Measurements from ENCODE around the gene TMEM63B. TPM values are rescaled to one million over a fixed set of nuclear protein-coding genes. Genes with fewer than 3 reads are reported as not detected.

The TMEM63B gene
- total RNA-seq, 4 donors from 2014 or later: 21.6 to 41.7 (median 29.3) TPM

GRCh38 chr6:44152533-44152932 is 25.2 kb downstream of the TMEM63B start:
- intact Hi-C loops (cut with DNase I): loop anchor here (10.0 kb wide), 1 partner anchor 182 kb away; no protein-coding TSS in a partner anchor

DNA sequence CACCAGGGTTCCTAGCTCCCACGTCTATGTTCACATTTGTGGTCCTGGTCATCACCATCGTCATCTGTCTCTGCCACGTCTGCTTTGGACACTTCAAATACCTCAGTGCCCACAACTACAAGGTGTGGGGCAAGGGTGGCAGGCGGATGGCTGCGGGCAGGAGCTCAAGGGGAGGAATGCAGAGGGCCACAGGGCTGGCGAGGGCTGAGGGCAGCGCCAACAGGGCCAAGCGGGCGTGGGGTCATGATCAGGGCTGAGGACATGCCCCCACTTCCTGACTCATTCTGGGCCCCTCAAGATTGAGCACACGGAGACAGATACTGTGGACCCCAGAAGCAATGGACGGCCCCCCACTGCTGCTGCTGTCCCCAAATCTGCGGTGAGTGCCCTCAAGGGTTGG is 26.7 kb downstream of the TMEM63B start:
- H3K27ac ChIP-seq: no peak overlapping the region
- H3K36me3 ChIP-seq: peaks cover 0 to 9% of the 10 kb centered on the region in 2 donors
- intact Hi-C loops (cut with DNase I): loop anchor here (2.0 to 10.0 kb wide), 2 partner anchors 57 to 181 kb away; no protein-coding TSS in a partner anchor
- H3K4me1 ChIP-seq: peaks cover 0 to 4% of the 10 kb centered on the region in 2 donors
- no peak overlapping the region for H3K4me3 ChIP-seq (replicated peaks in 1 of 3)
- WGBS, 2 donors: 92 to 97% methylated on average over 12 of the region's 12 CpGs
- no peak for DNase-seq
- TF ChIP-seq POLR2A (IDR thresholded peaks at IDR 0.05): no peak
- TF ChIP-seq, protein P1, sequence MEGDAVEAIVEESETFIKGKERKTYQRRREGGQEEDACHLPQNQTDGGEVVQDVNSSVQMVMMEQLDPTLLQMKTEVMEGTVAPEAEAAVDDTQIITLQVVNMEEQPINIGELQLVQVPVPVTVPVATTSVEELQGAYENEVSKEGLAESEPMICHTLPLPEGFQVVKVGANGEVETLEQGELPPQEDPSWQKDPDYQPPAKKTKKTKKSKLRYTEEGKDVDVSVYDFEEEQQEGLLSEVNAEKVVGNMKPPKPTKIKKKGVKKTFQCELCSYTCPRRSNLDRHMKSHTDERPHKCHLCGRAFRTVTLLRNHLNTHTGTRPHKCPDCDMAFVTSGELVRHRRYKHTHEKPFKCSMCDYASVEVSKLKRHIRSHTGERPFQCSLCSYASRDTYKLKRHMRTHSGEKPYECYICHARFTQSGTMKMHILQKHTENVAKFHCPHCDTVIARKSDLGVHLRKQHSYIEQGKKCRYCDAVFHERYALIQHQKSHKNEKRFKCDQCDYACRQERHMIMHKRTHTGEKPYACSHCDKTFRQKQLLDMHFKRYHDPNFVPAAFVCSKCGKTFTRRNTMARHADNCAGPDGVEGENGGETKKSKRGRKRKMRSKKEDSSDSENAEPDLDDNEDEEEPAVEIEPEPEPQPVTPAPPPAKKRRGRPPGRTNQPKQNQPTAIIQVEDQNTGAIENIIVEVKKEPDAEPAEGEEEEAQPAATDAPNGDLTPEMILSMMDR (IDR thresholded peaks at IDR 0.05): no peak
- H3K27me3 ChIP-seq: no peaks in the 10 kb centered on the region
- H3K9me3 ChIP-seq: no peaks in the 10 kb centered on the region

More at GRCh38 chr6:44152533-44152932, 25.2 kb downstream of the TMEM63B start:
- TF ChIP-seq, protein P1 (IDR thresholded peaks at IDR 0.05): no peak
- no peak for TF ChIP-seq POLR2A (IDR thresholded peaks at IDR 0.05)
- WGBS, 2 donors: 96% methylated on average over 19 of the region's 19 CpGs
- no peak for DNase-seq
- H3K27ac ChIP-seq: no peak overlapping the region
- H3K9me3 ChIP-seq: no peaks in the 10 kb centered on the region
- H3K4me3 ChIP-seq (replicated peaks in 1 of 3): no peak overlapping the region
- peaks cover 0 to 4% of the 10 kb centered on the region in 2 donors for H3K4me1 ChIP-seq
- H3K27me3 ChIP-seq: no peaks in the 10 kb centered on the region
- peaks cover 3 to 12% of the 10 kb centered on the region in 2 donors for H3K36me3 ChIP-seq

DNA sequence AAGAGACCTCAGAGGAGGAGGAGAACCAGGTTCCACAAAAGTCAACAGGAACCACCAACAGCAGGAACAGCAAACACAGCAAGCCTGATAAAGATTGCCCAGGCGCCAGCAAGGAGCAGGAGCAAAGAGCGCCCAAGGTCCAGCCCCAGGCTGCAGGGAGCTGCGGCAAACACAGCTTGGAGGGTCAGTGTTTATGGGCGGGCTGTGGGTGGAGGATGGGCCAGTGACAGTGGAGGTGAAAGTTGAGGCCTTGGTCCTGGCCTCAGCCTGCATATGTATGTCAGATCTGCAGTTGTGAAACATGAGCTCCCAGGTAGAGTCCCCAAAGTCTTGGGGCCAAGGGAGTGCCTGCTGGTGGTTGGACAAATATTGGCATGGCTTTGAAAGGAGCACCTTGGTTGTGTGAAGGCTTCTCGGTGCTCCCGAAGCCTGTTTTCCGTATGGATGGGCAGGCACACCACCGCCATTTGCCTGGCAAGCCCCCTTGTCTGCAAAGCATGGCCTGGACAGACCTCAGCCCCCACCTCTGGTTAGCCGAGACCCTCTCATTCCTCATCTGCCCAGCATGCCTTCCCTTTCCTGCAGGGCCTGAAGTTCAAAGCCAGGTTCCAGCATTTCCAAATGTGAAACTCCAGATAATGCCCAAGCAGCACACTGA is 29.3 kb downstream of the TMEM63B start:
- Histone ChIP-seq H3K36me3 (no peaks in the 10 kb centered on the region), H3K4me3 (replicated peaks in 1 of 3) (no peak overlapping the region), H3K4me1 (peaks cover 0 to 2% of the 10 kb centered on the region in 2 donors), H3K27me3 (no peaks in the 10 kb centered on the region), H3K27ac (no peak overlapping the region), H3K9me3 (no peaks in the 10 kb centered on the region)
- no peak for DNase-seq
- 72 to 82% methylated on average over 9 of the region's 9 CpGs for WGBS, 2 donors
- intact Hi-C loops (cut with DNase I): loop anchor here (10.0 kb wide), 1 partner anchor 178 kb away; no protein-coding TSS in a partner anchor
- TF ChIP-seq, protein P1 (IDR thresholded peaks at IDR 0.05): no peak
- TF ChIP-seq POLR2A (IDR thresholded peaks at IDR 0.05): no peak

- Histone ChIP-seq H3K9me3 (no peaks in the 10 kb centered on the region), H3K27me3 (no peaks in the 10 kb centered on the region), H3K36me3 (no peaks in the 10 kb centered on the region), H3K27ac (no peak overlapping the region), H3K4me3 (replicated peaks in 1 of 3) (no peak overlapping the region), H3K4me1 (no peaks in the 10 kb centered on the region)
- no peak for DNase-seq
- intact Hi-C loops (cut with DNase I): loop anchor here (10.0 kb wide), 1 partner anchor 178 kb away; no protein-coding TSS in a partner anchor
- WGBS, 2 donors: 83 to 89% methylated on average over 11 of the region's 11 CpGs
- no peak for TF ChIP-seq POLR2A (IDR thresholded peaks at IDR 0.05)
- TF ChIP-seq, protein P1 (IDR thresholded peaks at IDR 0.05): no peak
Measured at GRCh38 chr6:44157152-44157521, 29.8 kb downstream of the TMEM63B start.

DNA sequence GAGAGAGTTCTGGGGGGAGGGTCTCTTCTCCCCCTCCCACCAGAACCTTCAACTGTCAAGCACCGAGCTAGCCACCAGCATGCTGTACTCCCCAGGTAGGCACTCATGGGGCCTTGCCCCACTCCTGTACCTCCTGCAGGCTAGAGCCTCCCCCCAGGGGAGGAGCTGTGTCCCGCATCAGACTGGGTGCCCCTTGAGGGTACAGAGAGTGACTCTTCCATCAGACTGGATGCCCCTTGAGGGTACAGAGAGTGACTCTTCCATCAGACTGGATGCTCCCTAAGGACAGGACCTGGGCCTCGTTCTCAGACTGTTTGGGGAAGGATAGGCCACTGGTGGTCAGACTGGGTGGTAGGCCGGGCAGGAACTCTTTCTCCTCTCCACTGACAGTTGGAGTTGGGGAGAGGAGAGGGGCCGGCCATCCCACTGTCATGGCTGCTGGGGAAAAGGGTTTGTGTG is 31.4 kb downstream of the TMEM63B start, which contains the start of gene CAPN11:
TSS of gene CAPN11 (plus strand) at position 51 of the 459 bp plus-strand sequence. CDS start at position 80, 29 bp downstream.
- H3K36me3 ChIP-seq: no peaks in the 10 kb centered on the region
- 73 to 99% methylated on average over 4 to 5 of the region's 5 CpGs for WGBS, 2 donors
- DNase-seq: no peak
- intact Hi-C loops (cut with DNase I): loop anchor here (10.0 kb wide), 1 partner anchor 176 kb away; no protein-coding TSS in a partner anchor
- no peaks in the 10 kb centered on the region for H3K9me3 ChIP-seq
- H3K4me3 ChIP-seq (replicated peaks in 1 of 3): no peak within 1 kb of the TSS
- no peaks in the 10 kb centered on the region for H3K27me3 ChIP-seq
- H3K27ac ChIP-seq: no peak within 1 kb of the TSS
- H3K4me1 ChIP-seq: no peaks in the 10 kb centered on the region
- TF ChIP-seq, protein P1 (IDR thresholded peaks at IDR 0.05): no peak

Data from thyroid gland (tissue), 4 donors.